Ammon's horn (tissue), 1 donor: ENCODE results near the gene CNOT3.

ENCODE experiments used
- DNase-seq: peaks from one replicate; pipeline ENCODE4 v3.0.0-alpha.2; 2016; ENCODE audit warnings: low spot score

The CNOT3 gene

GRCh38 chr19:54151362-54152035, 13.9 kb downstream of the CNOT3 start:
- no peak for DNase-seq

DNA sequence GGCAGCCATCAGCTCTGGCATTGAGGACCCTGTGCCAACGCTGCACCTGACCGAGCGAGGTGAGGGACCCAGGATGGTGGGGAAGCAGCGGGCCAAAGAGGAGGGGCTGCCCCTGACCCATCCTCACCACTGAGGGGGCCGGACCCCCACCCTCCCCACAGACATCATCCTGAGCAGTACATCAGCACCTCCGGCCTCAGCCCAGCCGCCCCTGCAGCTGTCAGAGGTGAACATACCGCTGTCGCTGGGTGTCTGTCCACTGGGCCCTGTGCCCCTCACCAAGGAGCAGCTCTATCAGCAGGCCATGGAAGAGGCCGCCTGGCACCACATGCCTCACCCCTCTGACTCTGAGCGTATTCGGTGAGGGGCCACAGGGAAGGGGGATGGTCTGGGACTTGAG, 14.7 kb downstream of the CNOT3 start:
- no peak for DNase-seq

GRCh38 chr19:54152878-54153524, 15.4 kb downstream of the CNOT3 start:
- no peak for DNase-seq

DNA sequence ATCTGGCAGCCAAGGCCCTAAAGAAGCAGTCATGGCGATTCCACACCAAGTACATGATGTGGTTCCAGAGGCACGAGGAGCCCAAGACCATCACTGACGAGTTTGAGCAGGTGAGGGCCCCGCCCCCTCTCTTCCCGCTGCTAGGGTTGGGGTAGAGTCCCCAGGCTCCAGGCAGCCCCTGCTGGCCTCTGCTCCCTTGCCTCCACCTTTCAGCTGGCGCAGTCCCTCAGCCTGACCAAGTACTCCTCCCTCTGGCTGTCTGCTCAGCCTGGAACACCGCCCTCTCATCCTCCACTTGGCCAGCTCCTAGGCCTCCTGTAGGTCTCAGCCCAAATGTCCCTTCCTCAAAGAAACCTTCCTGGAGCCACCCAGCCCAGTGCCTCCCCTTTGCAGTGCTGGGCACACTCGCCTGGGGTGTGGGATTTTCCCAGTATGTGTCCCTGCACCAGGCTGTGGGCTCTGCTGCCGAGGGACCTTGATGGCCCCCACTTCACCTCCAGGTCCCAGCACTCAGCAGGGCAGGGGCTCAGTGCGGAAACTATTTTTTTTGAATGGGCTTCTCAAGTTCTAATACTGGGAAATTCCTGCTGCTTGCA, 16.3 kb downstream of the CNOT3 start:
- DNase-seq = no peak

- no peak for DNase-seq
These were observed 17.2 kb downstream of the CNOT3 start for GRCh38 chr19:54154603-54155345.

DNA sequence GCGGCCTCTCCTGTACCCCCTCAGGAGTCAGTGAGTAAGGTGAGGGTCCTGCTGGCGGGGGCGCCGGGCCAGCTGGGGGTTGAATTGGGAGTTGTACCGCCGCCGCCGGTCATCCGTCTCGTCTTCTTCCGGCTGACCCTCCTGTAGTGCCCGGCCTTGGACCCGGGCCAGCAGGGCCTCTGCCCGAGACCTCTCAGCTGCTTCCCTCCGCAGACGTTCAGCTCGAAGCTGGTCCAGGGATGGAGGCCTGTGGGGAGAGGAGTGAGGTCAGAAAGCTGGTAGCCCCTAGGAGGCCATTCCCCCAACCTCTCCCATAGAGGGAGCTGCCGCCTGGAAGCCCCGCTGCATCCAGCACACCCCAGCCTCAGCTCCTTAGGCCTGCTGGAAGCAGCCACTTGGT, 18.1 kb downstream of the CNOT3 start:
- no peak for DNase-seq

GRCh38 chr19:54156490-54156889, 18.9 kb downstream of the CNOT3 start:
- no peak for DNase-seq

- no peak for DNase-seq
These were observed 19.4 kb downstream of the CNOT3 start for GRCh38 chr19:54156953-54157352.

- DNase-seq = no peak
These were observed 21.3 kb downstream of the CNOT3 start for GRCh38 chr19:54158812-54159351.

GRCh38 chr19:54159352-54160181, 22.0 kb downstream of the CNOT3 start, which contains the start of gene LENG1:
LENG1 (minus strand) TSS chr19:54159721; CDS start chr19:54159695, 26 bp downstream.
- peak; percentile 100 for DNase-seq

GRCh38 chr19:54160182-54160811, 22.7 kb downstream of the CNOT3 start:
- DNase-seq = no peak

DNA sequence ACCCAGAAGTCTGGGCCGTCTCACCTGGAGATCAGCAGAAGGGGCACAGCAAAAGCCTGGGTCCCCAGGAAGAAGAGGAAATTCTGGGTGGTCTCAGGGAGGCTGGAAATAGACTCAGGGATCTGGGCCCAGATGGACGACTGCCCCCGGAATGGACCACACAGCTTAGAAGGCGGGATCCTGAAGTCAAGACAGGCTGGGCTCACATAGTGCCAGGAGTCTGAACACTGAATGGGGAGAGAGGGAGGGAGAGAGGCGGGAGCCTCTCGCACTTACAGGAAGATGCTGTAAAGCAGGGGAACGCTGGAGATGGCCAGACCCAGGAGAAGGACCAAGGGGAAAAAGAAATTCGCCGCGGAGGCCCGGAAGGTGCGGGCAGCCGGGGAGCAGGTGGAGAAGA, 23.3 kb downstream of the CNOT3 start:
- DNase-seq = no peak

- DNase-seq = peak; percentile 61
These were observed 24.8 kb downstream of the CNOT3 start for GRCh38 chr19:54162241-54162805.

DNA sequence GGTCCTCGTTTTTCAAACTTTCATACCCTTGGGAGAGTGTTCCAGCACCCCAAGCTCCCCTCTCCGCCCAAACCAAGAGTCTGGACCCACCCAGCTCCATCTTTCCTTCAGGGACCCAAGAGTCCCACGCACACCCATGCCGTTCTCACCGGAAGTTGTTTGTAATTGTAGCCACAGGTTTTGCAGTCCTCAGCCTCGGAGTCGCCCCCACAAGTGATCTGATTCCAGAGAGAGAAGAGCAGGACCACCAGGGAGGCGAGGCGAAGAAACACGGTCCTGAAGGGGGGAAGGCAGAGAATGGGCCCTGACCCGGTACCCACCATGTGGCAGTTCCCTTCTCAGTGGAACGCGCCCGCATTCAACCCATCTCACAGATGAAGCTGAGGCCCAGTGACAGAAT, 25.3 kb downstream of the CNOT3 start:
- no peak for DNase-seq

GRCh38 chr19:54164369-54165068, 27.0 kb downstream of the CNOT3 start:
- DNase-seq = no peak

- no peak for DNase-seq
These were observed 27.7 kb downstream of the CNOT3 start for GRCh38 chr19:54165222-54165621.

- peak; percentile 90 for DNase-seq
These were observed 30.8 kb downstream of the CNOT3 start for GRCh38 chr19:54168174-54168917.

GRCh38 chr19:54169149-54169740, 31.7 kb downstream of the CNOT3 start:
- DNase-seq = no peak
